Measurements from ENCODE around the gene PRR23E.
A peak's percentile ranks its signal among the peaks of the same experiment; 100 is the strongest.

The PRR23E gene

GRCh38 chr3:127204841-127205582, 12.1 kb downstream of the PRR23E start:
- Mint-ChIP-seq H3K9me3 (peaks cover 7% of the 10 kb centered on the region), H3K27me3 (peaks cover 5% of the 10 kb centered on the region), H3K4me3 (no peak overlapping the region), H3K36me3 (ENCODE audit: low read depth) (no peaks in the 10 kb centered on the region), H3K27ac (no peak overlapping the region), H3K4me1 (ENCODE audit: low read depth) (peaks cover 36% of the 10 kb centered on the region)
- intact Hi-C loops (cut with micrococcal nuclease): no loop called here

- H3K27ac Mint-ChIP-seq: peak overlapping the region; percentile 66
- H3K4me3 Mint-ChIP-seq: no peak overlapping the region
- no peaks in the 10 kb centered on the region for H3K36me3 Mint-ChIP-seq (ENCODE audit: low read depth)
- peaks cover 5% of the 10 kb centered on the region for H3K27me3 Mint-ChIP-seq
- H3K4me1 Mint-ChIP-seq (ENCODE audit: low read depth): peaks cover 28% of the 10 kb centered on the region
- H3K9me3 Mint-ChIP-seq: peaks cover 7% of the 10 kb centered on the region
- intact Hi-C loops (cut with micrococcal nuclease): no loop called here
Measured at GRCh38 chr3:127206154-127206553, 13.2 kb downstream of the PRR23E start.

GRCh38 chr3:127206611-127207516, 13.9 kb downstream of the PRR23E start:
- Mint-ChIP-seq H3K4me3 (no peak overlapping the region), H3K27me3 (peaks cover 8% of the 10 kb centered on the region)

GRCh38 chr3:127207727-127208482, 15.0 kb downstream of the PRR23E start:
- Mint-ChIP-seq H3K4me3 (no peak overlapping the region), H3K4me1 (ENCODE audit: low read depth) (peaks cover 44% of the 10 kb centered on the region), H3K27me3 (peaks cover 8% of the 10 kb centered on the region), H3K27ac (no peak overlapping the region), H3K36me3 (ENCODE audit: low read depth) (no peaks in the 10 kb centered on the region), H3K9me3 (peaks cover under 1% of the 10 kb centered on the region)
- intact Hi-C loops (cut with micrococcal nuclease): no loop called here

More at GRCh38 chr3:127206611-127207516, 13.9 kb downstream of the PRR23E start:
- H3K9me3 Mint-ChIP-seq: peaks cover 7% of the 10 kb centered on the region
- H3K27ac Mint-ChIP-seq: peak overlapping the region; percentile 66
- H3K36me3 Mint-ChIP-seq (ENCODE audit: low read depth): no peaks in the 10 kb centered on the region
- H3K4me1 Mint-ChIP-seq (ENCODE audit: low read depth): peaks cover 35% of the 10 kb centered on the region
- intact Hi-C loops (cut with micrococcal nuclease): no loop called here

GRCh38 chr3:127208483-127209100, 15.7 kb downstream of the PRR23E start:
- intact Hi-C loops (cut with micrococcal nuclease): no loop called here
- Mint-ChIP-seq H3K9me3 (no peaks in the 10 kb centered on the region), H3K4me3 (no peak overlapping the region), H3K36me3 (ENCODE audit: low read depth) (no peaks in the 10 kb centered on the region), H3K4me1 (ENCODE audit: low read depth) (peaks cover 44% of the 10 kb centered on the region), H3K27ac (no peak overlapping the region), H3K27me3 (peaks cover 8% of the 10 kb centered on the region)

GRCh38 chr3:127209155-127209839, 16.4 kb downstream of the PRR23E start:
- Mint-ChIP-seq H3K4me1 (ENCODE audit: low read depth) (peaks cover 45% of the 10 kb centered on the region), H3K4me3 (no peak overlapping the region), H3K27me3 (peaks cover 8% of the 10 kb centered on the region), H3K36me3 (ENCODE audit: low read depth) (no peaks in the 10 kb centered on the region), H3K27ac (no peak overlapping the region), H3K9me3 (no peaks in the 10 kb centered on the region)
- intact Hi-C loops (cut with micrococcal nuclease): no loop called here

- H3K27me3 Mint-ChIP-seq: peaks cover 8% of the 10 kb centered on the region
- no peaks in the 10 kb centered on the region for H3K9me3 Mint-ChIP-seq
- H3K4me1 Mint-ChIP-seq (ENCODE audit: low read depth): peaks cover 48% of the 10 kb centered on the region
- intact Hi-C loops (cut with micrococcal nuclease): no loop called here
- H3K27ac Mint-ChIP-seq: no peak overlapping the region
- H3K4me3 Mint-ChIP-seq: no peak overlapping the region
- H3K36me3 Mint-ChIP-seq (ENCODE audit: low read depth): no peaks in the 10 kb centered on the region
Measured at GRCh38 chr3:127209840-127210653, 17.1 kb downstream of the PRR23E start.

GRCh38 chr3:127210654-127210943, 17.7 kb downstream of the PRR23E start:
- intact Hi-C loops (cut with micrococcal nuclease): no loop called here
- Mint-ChIP-seq H3K27ac (no peak overlapping the region), H3K4me3 (no peak overlapping the region)

GRCh38 chr3:127211118-127212060, 18.5 kb downstream of the PRR23E start:
- Mint-ChIP-seq H3K27me3 (peaks cover 8% of the 10 kb centered on the region), H3K4me1 (ENCODE audit: low read depth) (peaks cover 42% of the 10 kb centered on the region), H3K9me3 (no peaks in the 10 kb centered on the region), H3K36me3 (ENCODE audit: low read depth) (no peaks in the 10 kb centered on the region), H3K4me3 (no peak overlapping the region), H3K27ac (no peak overlapping the region)
- intact Hi-C loops (cut with micrococcal nuclease): no loop called here

More at GRCh38 chr3:127210654-127210943, 17.7 kb downstream of the PRR23E start:
- peaks cover 8% of the 10 kb centered on the region for H3K27me3 Mint-ChIP-seq
- H3K36me3 Mint-ChIP-seq (ENCODE audit: low read depth): no peaks in the 10 kb centered on the region
- peaks cover 48% of the 10 kb centered on the region for H3K4me1 Mint-ChIP-seq (ENCODE audit: low read depth)
- no peaks in the 10 kb centered on the region for H3K9me3 Mint-ChIP-seq

- Mint-ChIP-seq H3K4me1 (ENCODE audit: low read depth) (peaks cover 33% of the 10 kb centered on the region), H3K9me3 (no peaks in the 10 kb centered on the region), H3K27ac (no peak overlapping the region), H3K27me3 (peaks cover 7% of the 10 kb centered on the region), H3K4me3 (no peak overlapping the region), H3K36me3 (ENCODE audit: low read depth) (no peaks in the 10 kb centered on the region)
- intact Hi-C loops (cut with micrococcal nuclease): no loop called here
Measured at GRCh38 chr3:127212231-127212630, 19.3 kb downstream of the PRR23E start.

- Mint-ChIP-seq H3K27ac (no peak overlapping the region), H3K36me3 (ENCODE audit: low read depth) (no peaks in the 10 kb centered on the region), H3K9me3 (no peaks in the 10 kb centered on the region), H3K4me1 (ENCODE audit: low read depth) (peaks cover 32% of the 10 kb centered on the region), H3K4me3 (no peak overlapping the region), H3K27me3 (peaks cover 3% of the 10 kb centered on the region)
- intact Hi-C loops (cut with micrococcal nuclease): no loop called here
Measured at GRCh38 chr3:127212711-127213110, 19.8 kb downstream of the PRR23E start.
